Parathyroid adenoma (tissue), 2 donors: Measurements from ENCODE around the gene ZNF480.
A peak's percentile ranks its signal among the peaks of the same experiment; 100 is the strongest.

Source experiments
- H2AFZ ChIP-seq: fragments of 300-600 bp; sonication (generic); one replicate; pipeline ENCODE4 v1.7.0; 2017; ENCODE audit warnings: antibody characterized with exemption, mild to moderate bottlenecking
- H3K27ac ChIP-seq: fragments of 300-600 bp; sonication (generic); one replicate; pipeline ENCODE4 v1.7.0; 2017
- H3K27me3 ChIP-seq: fragments of 300-600 bp; sonication (generic); one replicate; pipeline ENCODE4 v1.7.0; 2017; ENCODE audit warnings: low read length; ENCODE audit not compliant: control insufficient read depth, insufficient read depth
- H3K36me3 ChIP-seq: fragments of 300-600 bp; sonication (generic); one replicate; pipeline ENCODE4 v1.7.0; 2017; ENCODE audit warnings: low read length; ENCODE audit not compliant: control insufficient read depth, insufficient read depth
- H3K4me1 ChIP-seq: fragments of 300-600 bp; sonication (generic); one replicate; pipeline ENCODE4 v1.7.0; 2017; ENCODE audit warnings: control low read depth
- H3K4me2 ChIP-seq: fragments of 300-600 bp; sonication (generic); one replicate; pipeline ENCODE4 v1.7.0; 2017; ENCODE audit warnings: low read length
- H3K4me3 ChIP-seq: fragments of 300-600 bp; sonication (generic); one replicate; pipeline ENCODE4 v1.7.0; 2017; ENCODE audit warnings: low read depth, low read length
- H3K79me2 ChIP-seq: fragments of 300-600 bp; sonication (generic); one replicate; pipeline ENCODE4 v1.7.0; 2017; ENCODE audit warnings: control low read depth
- H3K9ac ChIP-seq: fragments of 300-600 bp; sonication (generic); one replicate; pipeline ENCODE4 v1.7.0; 2017; ENCODE audit warnings: mild to moderate bottlenecking
- H3K9me3 ChIP-seq: fragments of 300-600 bp; sonication (generic); one replicate; pipeline ENCODE4 v1.7.0; 2017; ENCODE audit warnings: low read length; ENCODE audit not compliant: control insufficient read depth
- CTCF ChIP-seq: fragments of 300-600 bp; sonication (generic); IDR thresholded peaks from one replicate; pipeline ENCODE4 v1.7.0; 2017; ENCODE audit warnings: antibody characterized with exemption, mild to moderate bottlenecking
- donor health status: primary hyperparathyroidism.

The ZNF480 gene

GRCh38 chr19:52366414-52366824, 69.5 kb downstream of the ZNF480 start:
- no peak overlapping the region for H3K4me3 ChIP-seq
- no peaks in the 10 kb centered on the region for H3K27me3 ChIP-seq
- no peak overlapping the region for H2AFZ ChIP-seq
- TF ChIP-seq CTCF, result no peak
- H3K4me1 ChIP-seq, result no peaks in the 10 kb centered on the region
- peaks cover 13% of the 10 kb centered on the region for H3K36me3 ChIP-seq
- no peak overlapping the region for H3K9ac ChIP-seq
- no peak overlapping the region for H3K4me2 ChIP-seq
- H3K27ac ChIP-seq, result no peak overlapping the region
- H3K9me3 ChIP-seq, result peaks cover 5% of the 10 kb centered on the region
- H3K79me2 ChIP-seq, result no peaks in the 10 kb centered on the region

GRCh38 chr19:52369559-52370340, 72.8 kb downstream of the ZNF480 start, which contains the start of gene ZNF880:
ZNF880 (plus strand) TSS chr19:52369923; CDS start chr19:52369966, 43 bp downstream.
- Histone ChIP-seq H3K4me3 (peak within 1 kb of the TSS; percentile 90), H3K79me2 (no peaks in the 10 kb centered on the region), H3K4me2 (peak within 1 kb of the TSS; percentile 86), H3K27me3 (no peaks in the 10 kb centered on the region), H2AFZ (peak within 1 kb of the TSS; percentile 43), H3K36me3 (peaks cover 13% of the 10 kb centered on the region), H3K9ac (no peak within 1 kb of the TSS), H3K4me1 (no peaks in the 10 kb centered on the region), H3K27ac (peak within 1 kb of the TSS; percentile 83), H3K9me3 (peaks cover 5% of the 10 kb centered on the region)
- TF ChIP-seq CTCF, result no peak

- Histone ChIP-seq H3K27me3 (no peaks in the 10 kb centered on the region), H3K4me2 (peak overlapping the region; percentile 86), H3K79me2 (no peaks in the 10 kb centered on the region), H2AFZ (peak overlapping the region; percentile 19), H3K4me1 (no peaks in the 10 kb centered on the region), H3K27ac (peak overlapping the region; percentile 83), H3K4me3 (peak overlapping the region; percentile 90), H3K9me3 (peaks cover 5% of the 10 kb centered on the region), H3K9ac (no peak overlapping the region), H3K36me3 (peaks cover 12% of the 10 kb centered on the region)
- TF ChIP-seq CTCF, result no peak
Measured at GRCh38 chr19:52370341-52370710, 73.4 kb downstream of the ZNF480 start.
